ENCODE data around the gene POLDIP3.

DNA sequence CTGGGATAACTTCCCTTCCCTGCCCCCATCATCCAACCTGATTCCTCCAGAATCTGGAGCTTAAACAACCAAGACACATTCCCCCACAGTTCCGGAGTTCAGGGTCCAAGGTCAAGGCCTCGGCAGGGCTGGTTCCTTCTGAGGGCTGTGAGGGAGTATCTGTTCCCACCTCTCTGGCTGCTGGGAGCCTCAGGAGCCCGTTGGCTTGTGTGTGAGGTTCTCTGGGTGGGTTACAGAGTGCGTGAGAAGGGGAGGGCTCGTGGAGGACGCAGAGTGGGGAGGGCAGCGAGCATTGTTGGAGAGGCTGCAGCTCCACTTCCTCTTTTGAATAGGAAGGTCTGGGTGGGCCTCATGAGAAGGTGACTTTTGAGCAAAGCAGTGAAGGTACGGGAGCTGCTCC lies 52.4 kb downstream of the POLDIP3 start:
- TF ChIP-seq POLR2A (IDR thresholded peaks at IDR 0.05; ENCODE audit: low read depth, low read length) = no peak
- no peak for TF ChIP-seq POLR2AphosphoS5 (IDR thresholded peaks at IDR 0.05; ENCODE audit: low read depth, low read length)
- no peak for TF ChIP-seq TAF1 (IDR thresholded peaks at IDR 0.05; ENCODE audit: borderline replicate concordance, low read depth, low read length)
